Upper lobe of left lung (tissue), 4 donors: Measurements from ENCODE around the gene BPI.

Source experiments
- EP300 ChIP-seq, 4 donors: sonication (generic); formaldehyde crosslinking; IDR thresholded peaks; one replicate each; pipeline ENCODE4 v1.5.1; 2017; ENCODE audit warnings: antibody characterized with exemption in 4 of 4, control low read depth in 2 of 4
- POLR2A ChIP-seq, 4 donors: fragments of 450-650 bp; IDR thresholded peaks; one replicate each; pipeline ENCODE4 v1.5.1; 2016 to 2017; ENCODE audit warnings: antibody characterized with exemption in 4 of 4, mild to moderate bottlenecking in 2 of 4
- POLR2AphosphoS5 ChIP-seq, 2 donors: sonication (generic); formaldehyde crosslinking; IDR thresholded peaks; one replicate each; pipeline ENCODE4 v1.5.1; 2017; ENCODE audit warnings: antibody characterized with exemption in 2 of 2
- TF ChIP-seq, protein P1 (sequence below), 6 experiments: fragments of 450-650 bp in 4 of 6; fragments of 200-600 bp in 2 of 6; sonication (generic) in 2 of 6; IDR thresholded peaks; one replicate each; pipeline ENCODE4 v1.5.1; 2016 to 2019; ENCODE audit warnings: antibody characterized with exemption in 6 of 6

GRCh38 chr20:38278763-38279162, 25.2 kb upstream of the BPI start:
- TF ChIP-seq, protein P1, sequence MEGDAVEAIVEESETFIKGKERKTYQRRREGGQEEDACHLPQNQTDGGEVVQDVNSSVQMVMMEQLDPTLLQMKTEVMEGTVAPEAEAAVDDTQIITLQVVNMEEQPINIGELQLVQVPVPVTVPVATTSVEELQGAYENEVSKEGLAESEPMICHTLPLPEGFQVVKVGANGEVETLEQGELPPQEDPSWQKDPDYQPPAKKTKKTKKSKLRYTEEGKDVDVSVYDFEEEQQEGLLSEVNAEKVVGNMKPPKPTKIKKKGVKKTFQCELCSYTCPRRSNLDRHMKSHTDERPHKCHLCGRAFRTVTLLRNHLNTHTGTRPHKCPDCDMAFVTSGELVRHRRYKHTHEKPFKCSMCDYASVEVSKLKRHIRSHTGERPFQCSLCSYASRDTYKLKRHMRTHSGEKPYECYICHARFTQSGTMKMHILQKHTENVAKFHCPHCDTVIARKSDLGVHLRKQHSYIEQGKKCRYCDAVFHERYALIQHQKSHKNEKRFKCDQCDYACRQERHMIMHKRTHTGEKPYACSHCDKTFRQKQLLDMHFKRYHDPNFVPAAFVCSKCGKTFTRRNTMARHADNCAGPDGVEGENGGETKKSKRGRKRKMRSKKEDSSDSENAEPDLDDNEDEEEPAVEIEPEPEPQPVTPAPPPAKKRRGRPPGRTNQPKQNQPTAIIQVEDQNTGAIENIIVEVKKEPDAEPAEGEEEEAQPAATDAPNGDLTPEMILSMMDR (IDR thresholded peaks at IDR 0.05) = no peak
- TF ChIP-seq POLR2AphosphoS5 (IDR thresholded peaks at IDR 0.05) = no peak
- no peak for TF ChIP-seq POLR2A (IDR thresholded peaks at IDR 0.05)
- TF ChIP-seq EP300 (IDR thresholded peaks at IDR 0.05) = no peak
